RWPE2 (cell line): Measurements from ENCODE around the gene SIGLEC11.

ENCODE experiments used
- ATAC-seq: fragments of 200-7000 bp; cut with Tn5 transposase; 3 replicates; pipeline ENCODE4 v1.9.1; 2021; ENCODE audit warnings: low read depth
- DNase-seq: peaks from one replicate; pipeline ENCODE4 v3.0.0-alpha.2; 2020; ENCODE audit warnings: low spot score
- H3K27ac ChIP-seq: fragments of 450-650 bp; 2 replicates; pipeline ENCODE4 v1.5.1; 2017; ENCODE audit warnings: mild to moderate bottlenecking; ENCODE audit not compliant: poor library complexity, severe bottlenecking
- H3K27me3 ChIP-seq: fragments of 250-450 bp; sonication (Bioruptor Pico); 2 replicates; pipeline ENCODE4 v1.5.1; 2021; ENCODE audit warnings: mild to moderate bottlenecking, moderate library complexity; ENCODE audit not compliant: insufficient read depth, poor library complexity, severe bottlenecking
- H3K36me3 ChIP-seq: fragments of 250-450 bp; sonication (Bioruptor Pico); 2 replicates; pipeline ENCODE4 v1.5.1; 2020; ENCODE audit warnings: low read depth, mild to moderate bottlenecking, moderate library complexity
- H3K4me1 ChIP-seq: fragments of 250-450 bp; sonication (Bioruptor Pico); 2 replicates; pipeline ENCODE4 v1.5.1; 2021; ENCODE audit warnings: mild to moderate bottlenecking, moderate library complexity; ENCODE audit not compliant: insufficient read depth, poor library complexity, severe bottlenecking
- H3K4me3 ChIP-seq: fragments of 250-450 bp; sonication (Bioruptor Pico); 2 replicates; pipeline ENCODE4 v1.5.1; 2021; ENCODE audit warnings: mild to moderate bottlenecking, moderate library complexity; ENCODE audit not compliant: severe bottlenecking
- H3K9me3 ChIP-seq: fragments of 250-450 bp; sonication (Bioruptor Pico); 2 replicates; pipeline ENCODE4 v1.5.1; 2021; ENCODE audit warnings: mild to moderate bottlenecking, moderate library complexity; ENCODE audit not compliant: severe bottlenecking
- TF ChIP-seq, protein P1 (sequence below): fragments of 450-650 bp; IDR thresholded peaks from one replicate; pipeline ENCODE4 v1.5.1; 2017; ENCODE audit warnings: mild to moderate bottlenecking, moderate library complexity; ENCODE audit not compliant: poor library complexity, severe bottlenecking

SIGLEC11 gene

DNA sequence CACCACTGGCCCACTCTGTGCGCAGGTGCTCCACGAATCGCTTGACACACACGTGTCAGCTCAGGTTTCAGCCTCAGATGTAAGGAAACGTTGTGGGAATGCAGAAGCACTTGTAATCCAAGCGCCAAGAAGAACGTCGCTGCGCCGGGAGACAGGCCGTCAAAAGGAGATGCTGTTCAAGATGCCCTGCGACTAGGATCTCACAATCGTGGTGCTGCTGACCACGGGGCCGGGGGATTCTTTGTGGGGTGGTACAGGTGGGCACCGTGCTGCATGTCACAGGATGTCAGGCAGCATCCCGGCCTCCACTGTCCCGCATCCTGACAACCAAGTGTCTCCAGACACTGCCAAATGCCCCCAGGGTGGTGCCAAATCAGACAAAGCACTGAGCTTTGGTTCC is 16.9 kb upstream of the SIGLEC11 start:
- Histone ChIP-seq H3K4me1 (no peaks in the 10 kb centered on the region), H3K9me3 (no peaks in the 10 kb centered on the region), H3K4me3 (no peak overlapping the region), H3K36me3 (no peaks in the 10 kb centered on the region), H3K27me3 (no peaks in the 10 kb centered on the region), H3K27ac (no peak overlapping the region)
- TF ChIP-seq, protein P1, sequence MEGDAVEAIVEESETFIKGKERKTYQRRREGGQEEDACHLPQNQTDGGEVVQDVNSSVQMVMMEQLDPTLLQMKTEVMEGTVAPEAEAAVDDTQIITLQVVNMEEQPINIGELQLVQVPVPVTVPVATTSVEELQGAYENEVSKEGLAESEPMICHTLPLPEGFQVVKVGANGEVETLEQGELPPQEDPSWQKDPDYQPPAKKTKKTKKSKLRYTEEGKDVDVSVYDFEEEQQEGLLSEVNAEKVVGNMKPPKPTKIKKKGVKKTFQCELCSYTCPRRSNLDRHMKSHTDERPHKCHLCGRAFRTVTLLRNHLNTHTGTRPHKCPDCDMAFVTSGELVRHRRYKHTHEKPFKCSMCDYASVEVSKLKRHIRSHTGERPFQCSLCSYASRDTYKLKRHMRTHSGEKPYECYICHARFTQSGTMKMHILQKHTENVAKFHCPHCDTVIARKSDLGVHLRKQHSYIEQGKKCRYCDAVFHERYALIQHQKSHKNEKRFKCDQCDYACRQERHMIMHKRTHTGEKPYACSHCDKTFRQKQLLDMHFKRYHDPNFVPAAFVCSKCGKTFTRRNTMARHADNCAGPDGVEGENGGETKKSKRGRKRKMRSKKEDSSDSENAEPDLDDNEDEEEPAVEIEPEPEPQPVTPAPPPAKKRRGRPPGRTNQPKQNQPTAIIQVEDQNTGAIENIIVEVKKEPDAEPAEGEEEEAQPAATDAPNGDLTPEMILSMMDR: no peak
- ATAC-seq: no peak
- no peak for DNase-seq

DNA sequence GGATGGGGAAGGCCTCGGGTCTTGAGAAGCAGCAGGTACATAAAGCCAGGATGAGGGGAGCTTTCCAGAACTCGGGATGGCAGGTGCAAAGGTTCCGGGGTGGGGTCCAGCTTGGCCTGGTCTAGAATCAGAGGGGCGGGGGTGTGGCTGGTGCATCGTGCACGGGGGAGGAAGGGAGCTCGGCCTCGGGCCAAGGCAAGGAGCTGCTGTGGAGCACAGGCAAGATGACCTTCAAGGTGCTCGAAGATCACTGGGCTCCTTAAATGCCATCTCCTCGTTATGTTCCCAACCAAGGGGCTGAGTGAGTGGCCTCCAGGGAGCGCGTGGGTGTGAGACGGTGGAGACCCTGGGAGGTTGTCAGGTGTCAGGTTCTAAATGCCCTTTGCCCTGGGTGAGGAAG is 16.1 kb upstream of the SIGLEC11 start:
- Histone ChIP-seq H3K4me1 (no peaks in the 10 kb centered on the region), H3K9me3 (no peaks in the 10 kb centered on the region), H3K27me3 (no peaks in the 10 kb centered on the region), H3K36me3 (no peaks in the 10 kb centered on the region), H3K27ac (no peak overlapping the region), H3K4me3 (no peak overlapping the region)
- TF ChIP-seq, protein P1: no peak
- DNase-seq: no peak
- ATAC-seq: no peak

DNA sequence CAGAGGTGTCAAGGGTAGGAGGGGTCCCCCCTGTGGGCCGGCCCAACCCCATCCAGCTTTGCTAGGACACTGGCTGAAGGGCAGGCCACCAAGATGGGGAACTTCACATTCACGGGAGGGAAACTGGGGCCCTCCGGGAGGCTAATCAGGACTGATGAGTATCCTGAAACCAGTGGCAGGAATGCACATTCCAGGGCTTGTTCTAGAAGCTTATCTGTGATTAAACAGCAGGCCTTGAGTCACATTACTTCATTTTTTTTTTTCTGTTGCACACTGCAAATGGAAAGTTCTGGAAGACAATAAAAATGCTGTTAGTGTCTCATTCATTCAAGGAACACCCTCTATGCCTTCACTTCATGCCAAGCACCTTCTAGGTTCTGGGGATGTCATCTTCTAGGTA is 15.5 kb upstream of the SIGLEC11 start:
- Histone ChIP-seq H3K4me1 (no peaks in the 10 kb centered on the region), H3K4me3 (no peak overlapping the region), H3K27me3 (no peaks in the 10 kb centered on the region), H3K27ac (no peak overlapping the region), H3K36me3 (no peaks in the 10 kb centered on the region), H3K9me3 (no peaks in the 10 kb centered on the region)
- ATAC-seq: no peak
- DNase-seq: no peak
- TF ChIP-seq, protein P1: no peak

- TF ChIP-seq, protein P1: no peak
- no peaks in the 10 kb centered on the region for H3K27me3 ChIP-seq
- no peaks in the 10 kb centered on the region for H3K4me1 ChIP-seq
- no peaks in the 10 kb centered on the region for H3K36me3 ChIP-seq
- DNase-seq (no peak), ATAC-seq (no peak)
- H3K4me3 ChIP-seq: no peak overlapping the region
- no peak overlapping the region for H3K27ac ChIP-seq
- H3K9me3 ChIP-seq: no peaks in the 10 kb centered on the region
Observed at GRCh38 chr19:49975051-49975450, 14.1 kb upstream of the SIGLEC11 start.

DNA sequence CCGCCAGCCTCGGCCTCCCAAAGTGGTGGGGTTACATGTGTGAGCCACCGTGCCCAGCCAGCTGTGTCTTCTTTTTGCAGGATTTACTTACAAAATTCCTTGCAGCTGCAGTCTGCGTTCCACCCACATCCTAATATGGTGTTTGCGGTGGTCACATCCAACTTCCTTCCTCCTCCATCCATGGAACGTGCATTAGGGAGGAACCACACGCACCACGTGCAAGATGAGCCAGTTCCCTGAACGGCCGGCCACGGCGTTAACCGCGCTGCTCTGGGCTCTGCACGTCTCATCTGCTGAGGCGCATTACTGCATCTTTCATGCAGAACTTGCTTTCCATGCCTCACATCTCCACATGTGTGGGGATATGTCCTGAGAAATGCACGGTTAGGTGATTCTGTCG is 13.0 kb upstream of the SIGLEC11 start:
- DNase-seq (no peak), ATAC-seq (no peak)
- H3K36me3 ChIP-seq: no peaks in the 10 kb centered on the region
- H3K4me3 ChIP-seq: no peak overlapping the region
- no peaks in the 10 kb centered on the region for H3K9me3 ChIP-seq
- H3K27me3 ChIP-seq: no peaks in the 10 kb centered on the region
- no peaks in the 10 kb centered on the region for H3K4me1 ChIP-seq
- TF ChIP-seq, protein P1: no peak
- H3K27ac ChIP-seq: no peak overlapping the region
